ENCODE results near the gene LRP8.

The LRP8 gene

GRCh38 chr1:53328009-53328461, at the start of gene LRP8:
Gene LRP8, minus strand, starts transcription at chr1:53328070. Its CDS starts 158 bp downstream, at chr1:53327912.
- peak; percentile 69 for DNase-seq

DNA sequence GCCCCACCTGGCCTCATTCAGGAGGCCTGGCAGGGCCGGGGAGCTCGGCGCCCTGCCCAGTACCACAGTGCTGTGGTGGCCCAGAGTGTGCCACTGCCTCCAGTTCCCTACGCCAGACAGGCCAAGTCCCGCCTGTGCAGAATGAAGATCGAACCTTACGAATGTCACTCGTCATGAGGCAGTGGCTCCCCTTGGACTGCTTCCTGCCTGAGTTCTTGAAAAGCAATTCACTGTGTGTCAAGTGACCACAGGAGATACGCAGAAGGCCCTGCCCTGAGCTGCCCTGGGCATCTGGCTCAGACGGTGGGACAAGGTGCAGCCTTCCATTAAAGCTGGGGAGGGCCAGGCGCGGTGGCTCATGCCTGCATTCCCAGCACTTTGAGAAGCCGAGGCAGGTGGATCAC, 49.6 kb upstream of the LRP8 start:
- no peak for DNase-seq

DNA sequence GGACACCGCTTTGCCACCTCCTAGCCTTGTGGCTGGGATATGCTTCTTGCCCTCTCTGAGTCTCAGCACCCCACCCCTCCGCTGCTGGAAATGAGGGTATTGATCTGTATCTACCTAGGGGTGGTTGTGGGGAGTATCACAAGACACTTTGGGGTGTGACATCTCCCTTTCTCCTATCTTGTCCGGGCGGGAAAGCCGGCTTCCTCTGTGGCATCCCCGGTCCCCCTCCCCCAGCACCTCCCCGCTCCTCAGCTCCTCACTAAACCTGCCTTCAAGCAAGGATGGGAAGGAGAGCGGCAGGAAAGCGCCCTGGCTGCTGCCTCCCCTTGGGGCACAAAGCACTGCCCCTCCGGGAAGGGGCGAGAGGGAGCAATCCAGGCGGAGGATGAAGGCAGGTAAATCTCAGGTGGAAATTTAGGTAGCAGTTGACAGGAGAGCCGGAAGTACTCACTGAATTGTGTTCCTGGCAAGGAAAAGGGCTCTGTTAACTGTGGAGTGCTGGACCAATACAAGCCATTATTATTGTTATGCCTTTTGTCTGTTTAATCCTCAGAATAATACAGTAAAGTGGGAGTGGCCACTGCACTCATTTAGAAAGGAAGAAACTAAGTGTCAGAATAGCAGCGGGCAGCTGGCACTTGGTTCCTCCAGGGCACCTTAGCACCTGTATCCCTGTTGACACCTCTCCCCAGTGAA, 49.0 kb upstream of the LRP8 start:
- DNase-seq = no peak

- no peak for DNase-seq
Observed at GRCh38 chr1:53376041-53376461, 48.2 kb upstream of the LRP8 start.

DNA sequence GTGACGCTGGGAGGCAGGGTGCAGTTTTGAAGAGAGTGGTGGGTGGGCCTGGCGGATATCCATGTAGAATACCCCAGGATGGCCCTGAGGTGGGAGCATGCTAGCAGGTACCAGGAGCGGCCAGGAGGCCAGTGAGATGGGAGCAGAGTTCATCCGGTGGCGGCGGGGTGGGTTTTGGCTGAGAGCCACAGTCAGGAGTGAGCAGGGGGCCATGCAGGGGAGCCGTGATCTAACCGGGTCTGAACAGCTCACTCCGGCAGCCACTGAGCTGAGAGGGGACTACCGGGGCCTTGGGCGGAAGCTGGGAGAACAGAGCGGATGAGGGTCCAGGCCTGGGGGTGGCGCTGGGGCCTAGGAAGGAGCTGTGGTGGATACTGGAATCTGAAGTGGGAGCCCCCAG, 47.6 kb upstream of the LRP8 start:
- no peak for DNase-seq

GRCh38 chr1:53373246-53373645, 45.4 kb upstream of the LRP8 start:
- DNase-seq = no peak

- DNase-seq = no peak
Observed at GRCh38 chr1:53372501-53372951, 44.7 kb upstream of the LRP8 start.

DNA sequence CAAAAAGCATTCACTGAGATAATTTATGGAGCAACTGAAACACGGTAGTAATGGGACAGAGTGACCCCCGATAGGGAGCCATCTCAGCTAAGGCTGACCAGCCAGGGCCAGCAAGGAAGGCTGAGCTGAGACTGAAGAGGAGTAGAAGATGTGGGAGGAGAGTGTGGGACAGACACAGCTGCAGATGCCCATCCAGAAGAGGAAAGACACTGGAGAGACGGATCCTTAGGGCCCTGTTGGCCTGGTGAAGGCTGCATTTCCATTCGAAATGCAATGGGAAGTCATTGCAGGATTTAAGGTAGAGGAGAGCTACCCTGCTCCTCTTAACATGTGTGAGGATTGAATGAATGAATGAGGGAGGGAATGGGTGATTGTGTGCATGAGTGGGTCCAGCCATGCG, 44.0 kb upstream of the LRP8 start:
- no peak for DNase-seq

- DNase-seq = no peak
Observed at GRCh38 chr1:53371121-53371666, 43.3 kb upstream of the LRP8 start.

DNA sequence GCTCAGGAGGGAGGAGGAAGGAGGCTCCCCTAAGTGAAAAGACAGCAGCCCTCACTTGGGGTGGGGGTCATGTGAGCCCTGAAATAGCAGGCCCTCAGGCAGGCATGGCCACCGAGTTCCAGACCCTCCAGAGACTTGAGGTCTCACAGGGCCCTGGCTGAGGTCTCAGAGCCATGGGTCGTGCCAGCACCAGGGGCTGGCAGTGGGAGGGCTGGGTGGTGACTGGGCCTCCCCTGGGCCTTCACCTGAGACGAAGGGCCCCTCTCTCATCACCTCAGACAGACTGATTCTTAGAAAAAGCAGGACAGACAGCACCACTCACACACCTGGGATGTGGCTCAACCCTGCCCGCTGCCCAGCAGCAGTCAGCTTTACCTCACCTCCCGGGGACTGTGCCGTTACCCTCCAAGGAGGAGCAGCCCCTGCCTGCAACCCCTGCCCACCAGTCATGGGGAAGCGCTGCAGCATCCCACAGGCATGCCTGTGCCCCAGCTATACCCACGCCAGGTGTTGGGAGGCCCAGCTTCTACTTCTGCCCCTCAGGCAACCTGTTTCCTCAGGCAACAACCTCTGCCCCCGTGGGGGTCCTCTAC, 42.6 kb upstream of the LRP8 start:
- no peak for DNase-seq

- DNase-seq = no peak
Observed at GRCh38 chr1:53369761-53370160, 41.9 kb upstream of the LRP8 start.

- peak; percentile 1 for DNase-seq
Observed at GRCh38 chr1:53369034-53369750, 41.3 kb upstream of the LRP8 start.

GRCh38 chr1:53368314-53369033, 40.6 kb upstream of the LRP8 start:
- peak; percentile 2 for DNase-seq

DNA sequence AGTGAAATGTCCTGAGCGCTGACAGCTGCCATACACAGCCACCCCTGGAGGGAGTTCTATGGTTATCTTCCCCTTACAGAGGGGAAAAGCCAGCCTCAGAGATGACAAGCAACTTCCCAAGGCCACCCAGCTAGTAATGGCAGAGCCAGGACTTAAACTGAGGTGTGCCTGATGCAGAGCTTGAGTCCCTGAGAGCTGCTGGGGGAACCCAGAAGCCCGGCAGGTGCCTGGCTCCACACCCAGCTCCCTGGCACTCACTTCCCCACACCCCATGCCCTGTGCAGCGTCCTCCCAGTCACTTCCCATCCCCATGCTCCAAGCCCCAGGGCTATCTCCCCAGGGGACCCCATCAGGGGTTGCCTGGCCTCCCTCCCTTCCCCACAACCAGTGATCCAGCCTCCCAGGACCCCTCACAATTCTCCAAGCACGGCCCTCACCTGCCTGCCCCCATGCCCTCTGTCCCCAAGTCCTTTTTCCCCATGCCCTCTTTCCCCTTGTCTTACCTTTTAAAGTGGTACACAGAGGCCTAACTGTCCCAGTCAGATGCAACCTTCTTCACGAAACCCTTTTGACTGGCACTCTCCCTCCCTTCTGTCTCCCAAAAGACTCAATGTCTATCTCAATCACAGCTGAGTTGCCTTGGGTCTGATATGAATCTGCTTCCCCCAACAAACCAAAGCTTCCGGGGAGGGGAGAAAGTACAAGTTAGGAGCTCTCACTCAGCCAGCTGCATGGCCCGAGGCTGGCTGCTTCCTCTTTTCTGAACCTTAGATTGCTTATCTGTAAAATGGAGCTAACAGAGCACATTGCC, 39.8 kb upstream of the LRP8 start:
- DNase-seq = peak; percentile 57

GRCh38 chr1:53366901-53367502, 39.1 kb upstream of the LRP8 start:
- no peak for DNase-seq

GRCh38 chr1:53365437-53366063, 37.7 kb upstream of the LRP8 start:
- no peak for DNase-seq

DNA sequence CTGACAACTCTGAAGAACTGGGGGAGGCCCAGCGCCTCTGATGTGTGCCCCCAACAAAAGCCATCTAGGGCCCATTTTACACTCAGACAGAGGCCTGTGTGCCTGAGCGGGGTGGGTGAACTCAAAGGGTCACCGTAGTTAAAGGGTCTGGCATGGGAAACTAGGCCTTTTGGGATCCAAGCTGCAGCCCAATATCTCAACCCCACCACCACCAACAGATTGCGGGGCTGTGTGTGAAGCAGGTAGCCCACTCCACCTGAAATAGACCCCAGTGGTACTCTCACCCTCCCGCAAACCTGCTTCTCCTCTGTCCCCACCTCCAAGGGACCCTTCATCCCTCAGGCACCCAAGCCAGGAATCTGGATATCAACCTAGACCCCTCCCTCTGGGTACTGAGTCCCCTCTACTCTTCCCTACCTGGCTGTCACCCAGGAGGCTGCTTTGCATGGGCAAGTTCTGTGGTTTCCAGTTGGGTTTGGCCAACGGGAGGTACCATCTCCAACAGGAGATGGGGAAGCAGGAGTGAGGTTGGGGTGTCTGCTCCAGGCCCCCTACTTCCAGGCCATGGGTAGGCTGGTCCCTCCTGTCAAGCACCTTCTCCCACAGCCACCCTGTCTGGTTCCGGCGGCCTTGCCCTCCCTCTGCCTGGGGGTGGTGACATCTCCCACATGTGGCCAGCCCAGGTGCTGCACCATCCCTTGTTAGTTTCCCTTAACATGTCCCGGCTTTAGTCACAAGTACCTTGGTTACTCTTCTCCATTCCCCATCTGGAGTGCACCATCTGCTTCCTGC, 35.2 kb upstream of the LRP8 start:
- no peak for DNase-seq

- DNase-seq = no peak
Observed at GRCh38 chr1:53362270-53362669, 34.4 kb upstream of the LRP8 start.

- DNase-seq = no peak
Observed at GRCh38 chr1:53361541-53361961, 33.7 kb upstream of the LRP8 start.

- DNase-seq = no peak
Observed at GRCh38 chr1:53359934-53360276, 32.0 kb upstream of the LRP8 start.
